Inflammatory macrophage treated with lipopolysaccharide for 1 hour (primary cell): Measurements from ENCODE around the gene IL32.

Experiments
- DNase-seq, 2 donors: peaks; one replicate each; pipeline ENCODE4 v3.0.0-alpha.2; 2020 to 2022

Gene IL32

GRCh38 chr16:3065069-3065741, at the start of gene IL32:
Gene IL32 (plus strand): TSS chr16:3065640. CDS start chr16:3065812, 172 bp downstream.
- peak; percentile 27 to 58 for DNase-seq

DNA sequence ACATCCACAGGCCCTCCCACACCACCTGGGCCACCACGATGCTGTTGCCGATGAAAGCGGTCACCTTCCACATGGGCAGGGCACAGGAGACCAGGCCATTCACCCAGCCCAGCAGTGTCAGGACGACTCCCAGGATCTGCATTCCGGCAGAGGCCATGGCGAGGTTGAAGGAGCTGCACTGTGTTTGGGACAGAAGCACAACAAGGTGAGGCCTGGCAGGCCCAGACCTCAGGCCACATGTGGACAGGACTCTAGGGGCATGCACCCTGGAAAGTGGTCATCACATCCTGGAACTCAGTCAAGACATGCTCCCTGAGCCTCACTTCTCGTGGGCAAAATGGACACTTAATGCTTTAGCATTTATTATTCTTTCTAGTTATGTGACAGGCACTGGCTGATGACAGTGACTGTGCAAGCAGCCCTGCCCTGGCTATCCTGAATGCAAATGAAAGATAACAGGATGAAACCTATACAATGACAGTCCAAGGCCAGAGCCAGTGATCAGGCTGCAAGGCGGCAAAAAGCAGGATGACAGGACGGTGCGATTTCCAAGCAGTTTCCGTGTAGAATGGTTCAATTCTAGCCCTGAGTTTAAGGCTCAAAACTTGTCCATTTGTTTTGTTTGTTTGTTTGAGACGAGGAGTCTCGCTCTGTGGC, 49.4 kb upstream of the IL32 start:
- DNase-seq: no peak

DNA sequence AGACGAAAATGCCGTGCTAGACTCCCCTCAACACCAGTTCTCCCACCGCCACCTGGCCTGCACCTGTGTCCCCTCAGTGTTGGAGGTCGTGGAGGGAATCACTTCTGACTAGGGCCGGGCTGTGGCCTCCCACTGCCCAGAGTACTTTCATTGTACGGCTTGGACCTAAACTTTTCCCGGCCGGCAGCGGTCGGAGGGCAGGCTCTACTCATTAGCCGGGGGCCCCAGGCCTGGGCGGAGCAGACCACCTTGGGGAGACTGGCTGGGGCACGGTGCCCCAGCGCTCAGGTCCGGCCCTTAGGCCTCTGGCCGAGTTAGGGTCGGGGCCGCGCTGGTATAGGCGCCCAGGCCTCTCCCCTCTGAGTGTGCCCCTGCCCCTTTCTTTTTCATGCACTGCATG, 48.1 kb upstream of the IL32 start:
- no peak for DNase-seq

DNA sequence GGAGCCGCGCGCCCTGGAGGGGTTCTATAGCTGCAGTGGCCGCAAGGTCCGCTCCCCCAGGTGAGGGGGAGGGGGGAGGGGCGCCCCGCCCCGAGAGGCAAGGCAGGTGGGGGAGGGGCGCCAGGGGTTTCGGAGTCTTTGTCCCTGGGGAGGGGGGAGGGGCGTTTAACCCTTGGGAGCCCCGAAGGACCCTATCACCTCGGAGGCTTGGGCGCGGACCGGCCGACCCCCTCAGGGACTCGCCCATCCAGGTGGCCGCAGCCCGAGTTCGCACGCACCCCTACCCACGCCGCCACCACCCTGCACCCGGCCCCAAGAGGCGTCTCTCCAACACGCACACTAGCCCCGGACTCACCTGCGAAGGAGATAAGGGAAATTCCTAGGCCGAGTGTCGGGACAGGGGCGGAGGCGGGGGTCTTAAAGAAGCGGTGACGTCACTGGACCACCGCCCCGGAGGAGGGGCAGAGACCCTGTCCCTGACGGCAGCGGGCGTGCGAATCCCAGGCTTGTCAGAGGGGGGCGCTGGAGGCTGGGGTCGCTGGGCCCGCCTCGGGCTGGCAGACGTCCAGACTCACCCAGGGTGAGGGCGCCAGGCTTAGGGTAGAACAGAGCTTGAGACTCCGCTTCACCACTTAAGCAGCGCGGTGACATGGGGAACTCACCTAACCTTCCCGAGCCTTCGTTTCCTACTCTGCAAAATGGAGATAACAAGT, 47.5 kb upstream of the IL32 start, which contains the start of gene CLDN6:
CLDN6 (minus strand) TSS at position 390 of the 713 bp plus-strand sequence. CDS start 2,162 bp downstream, outside the sequence.
- no peak for DNase-seq

- DNase-seq: no peak
These were observed 45.7 kb upstream of the IL32 start for GRCh38 chr16:3019594-3020246.

- DNase-seq: peak; percentile 72 to 85
These were observed 45.2 kb upstream of the IL32 start, which contains the start of gene TNFRSF12A for GRCh38 chr16:3020247-3020603. Gene TNFRSF12A (plus strand): TSS chr16:3020368. CDS start chr16:3020398, 30 bp downstream.

- DNase-seq: no peak
These were observed 44.6 kb upstream of the IL32 start for GRCh38 chr16:3020604-3021448.

GRCh38 chr16:3021449-3022207, 43.8 kb upstream of the IL32 start:
- DNase-seq: peak; percentile 62 to 68

DNA sequence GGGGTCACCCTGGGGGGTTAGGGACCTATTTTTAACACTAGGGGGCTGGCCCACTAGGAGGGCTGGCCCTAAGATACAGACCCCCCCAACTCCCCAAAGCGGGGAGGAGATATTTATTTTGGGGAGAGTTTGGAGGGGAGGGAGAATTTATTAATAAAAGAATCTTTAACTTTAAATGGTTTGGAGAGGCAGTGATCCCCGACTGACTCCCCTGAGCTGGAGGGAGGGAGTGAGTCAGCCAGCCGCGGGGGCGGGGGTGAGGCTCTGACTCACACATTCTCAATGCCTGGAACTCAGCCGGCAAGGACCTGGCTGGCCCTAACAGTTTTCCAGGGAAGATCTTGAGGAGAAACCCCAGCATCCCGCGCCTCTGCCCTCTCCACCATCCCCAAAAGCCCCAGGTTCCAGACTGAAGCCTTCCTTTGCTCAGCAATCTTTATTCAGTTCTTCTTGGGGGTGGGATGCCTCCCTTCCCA, 43.2 kb upstream of the IL32 start:
- DNase-seq: peak; percentile 83 to 91

- no peak for DNase-seq
These were observed 42.6 kb upstream of the IL32 start for GRCh38 chr16:3022684-3023414.

- no peak for DNase-seq
These were observed 42.1 kb upstream of the IL32 start for GRCh38 chr16:3023415-3023668.

- DNase-seq: peak; percentile 97
These were observed 41.6 kb upstream of the IL32 start, which contains the start of the genes HCFC1R1 and THOC6 for GRCh38 chr16:3023669-3024478. Gene HCFC1R1 (minus strand): TSS chr16:3023942. CDS start chr16:3023941, 1 bp downstream. Gene THOC6 (plus strand): TSS chr16:3024035. CDS start chr16:3024327, 292 bp downstream.

DNA sequence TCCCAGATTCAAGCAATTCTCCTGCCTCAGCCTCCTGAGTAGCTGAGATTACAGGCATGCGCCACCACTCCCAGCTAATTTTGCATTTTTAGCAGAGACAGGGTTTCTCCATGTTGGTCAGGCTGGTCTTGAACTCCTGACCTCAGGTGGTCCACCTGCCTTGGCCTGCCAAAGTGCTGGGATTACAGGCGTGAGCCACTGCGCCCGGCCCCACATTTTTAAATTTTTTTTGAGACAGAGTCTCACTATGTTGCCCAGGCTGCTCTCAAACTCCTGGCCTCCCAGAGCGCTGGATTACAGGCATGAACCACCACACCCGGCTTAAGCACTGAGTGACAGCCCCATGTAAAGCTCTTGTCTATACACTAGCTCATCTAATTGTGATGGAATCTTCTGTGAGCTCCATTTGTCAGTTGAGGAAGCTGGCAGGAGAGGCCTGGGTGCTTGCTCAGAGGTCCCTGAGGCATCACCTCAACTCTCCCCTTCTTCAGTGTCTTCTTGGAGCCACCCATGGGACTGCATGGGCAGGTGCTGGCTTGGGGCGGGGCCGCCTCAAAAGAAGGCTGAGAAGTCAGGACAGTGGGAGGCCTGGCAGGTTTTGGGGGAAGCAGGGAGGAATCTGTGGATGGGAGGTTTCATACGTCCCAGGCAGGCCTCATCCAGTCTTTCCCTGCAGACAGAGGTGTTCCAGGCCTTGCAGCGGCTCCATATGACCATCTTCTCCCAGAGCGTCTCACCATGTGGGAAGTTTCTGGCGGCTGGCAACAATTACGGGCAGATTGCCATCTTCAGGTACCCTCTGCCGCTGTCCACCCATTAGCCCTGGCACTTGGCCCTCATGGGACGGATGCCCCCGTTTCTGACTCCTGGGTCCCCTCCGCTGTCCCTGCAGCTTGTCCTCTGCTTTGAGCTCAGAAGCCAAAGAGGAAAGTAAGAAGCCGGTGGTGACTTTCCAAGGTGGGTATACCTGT, 40.1 kb upstream of the IL32 start:
- DNase-seq: no peak

GRCh38 chr16:3026003-3026378, 39.4 kb upstream of the IL32 start:
- DNase-seq: no peak

- no peak for DNase-seq
These were observed 38.6 kb upstream of the IL32 start for GRCh38 chr16:3026609-3027488.

GRCh38 chr16:3027489-3027795, 38.0 kb upstream of the IL32 start:
- DNase-seq: no peak

- DNase-seq: peak; percentile 75 to 93
These were observed 37.3 kb upstream of the IL32 start for GRCh38 chr16:3027983-3028715.
